A549 (cell line): ENCODE results near the gene TAF12. TPM values are rescaled to one million over a fixed set of nuclear protein-coding genes. Genes with fewer than 3 reads are reported as not detected.
A peak's percentile ranks its signal among the peaks of the same experiment; 100 is the strongest.
"Not testable (repeated sequence)": the region's sequence is repeated elsewhere in the genome, so short reads cannot be mapped to it uniquely, and the experiment has no call there.

Experiments used
- ATAC-seq, 2 experiments: fragments of 200-7000 bp in 1 of 2; fragments of >200 bp in 1 of 2; cut with Nextera tagmentation in 1 of 2; cut with Tn5 transposase in 1 of 2; 3 replicates each; pipeline versions ENCODE4 v1.8.0 to v1.9.1; 2018 to 2020; ENCODE audit warnings: mild to moderate bottlenecking in 1 of 2, moderate library complexity in 1 of 2
- CTCF ChIA-PET: fragments of 300-600 bp; sonication (Branson Sonifier 250); formaldehyde crosslinking; extraction: SDS; loops from one replicate; lab custom pipeline; 2021; ENCODE audit warnings: antibody characterized with exemption, inconsistent platforms; lab: Yijun Ruan, JAX
- POLR2A ChIA-PET: fragments of 350-600 bp; formaldehyde crosslinking; extraction: SDS; loops from one replicate; lab custom pipeline; 2021; ENCODE audit warnings: antibody characterized with exemption, inconsistent platforms; lab: Yijun Ruan, JAX
- DNase-seq, 2 experiments: peaks; one replicate each; pipeline versions ENCODE4 v3.0.0 to v3.0.0-alpha.2; 2011 to 2016; ENCODE audit warnings: low read depth in 1 of 2, low spot score in 1 of 2
- FAIRE-seq: peaks from 2 replicates; lab custom pipeline; 2011; peaks lifted over from hg19 to GRCh38; lab: Jason Lieb, UNC
- H3K27ac ChIP-seq, 2 experiments: fragments of >200 bp; sonication (Bioruptor Twin); formaldehyde crosslinking; 3 replicates each; pipeline ENCODE4 v1.5.1; 2016 to 2017
- H3K4me1 ChIP-seq: fragments of >200 bp; sonication (Bioruptor Twin); formaldehyde crosslinking; 3 replicates; pipeline ENCODE4 v1.6.1; 2016
- H3K4me2 ChIP-seq: fragments of >200 bp; sonication (Bioruptor Twin); formaldehyde crosslinking; 3 replicates; pipeline ENCODE4 v1.6.1; 2016
- H3K4me3 ChIP-seq: fragments of >200 bp; sonication (Bioruptor Twin); formaldehyde crosslinking; 3 replicates; pipeline ENCODE4 v1.5.1; 2016
- H3K9me3 ChIP-seq: fragments of >200 bp; sonication (Bioruptor Twin); formaldehyde crosslinking; 3 replicates; pipeline ENCODE4 v1.6.1; 2016
- BCL3 ChIP-seq: fragments of >200 bp; sonication (Bioruptor Twin); formaldehyde crosslinking; IDR thresholded peaks from 3 replicates; pipeline ENCODE4 v1.6.1; 2016
- BHLHE40 ChIP-seq: IDR thresholded peaks from 2 replicates; pipeline ENCODE4 v1.6.1; 2012; ENCODE audit warnings: low read depth, low read length, inconsistent platforms
- CBX2 ChIP-seq: fragments of 200-600 bp; sonication (generic); IDR thresholded peaks from 2 replicates; pipeline ENCODE4 v1.6.1; 2016; ENCODE audit warnings: low read depth, mild to moderate bottlenecking, borderline replicate concordance
- E2F6 ChIP-seq: IDR thresholded peaks from 2 replicates; pipeline ENCODE4 v1.6.1; 2012; ENCODE audit warnings: low read depth, borderline replicate concordance
- EHMT2 ChIP-seq: fragments of 200-600 bp; sonication (generic); IDR thresholded peaks from 2 replicates; pipeline ENCODE4 v1.6.1; 2016; ENCODE audit warnings: antibody characterized with exemption, low read depth, mild to moderate bottlenecking, moderate library complexity
- EP300 ChIP-seq, 2 experiments: fragments of >200 bp; sonication (Bioruptor Twin); formaldehyde crosslinking; IDR thresholded peaks; 2 replicates in 1 of 2; 3 replicates in 1 of 2; pipeline ENCODE4 v1.6.1; 2016 to 2017
- ESRRA ChIP-seq: fragments of 150-350 bp; IDR thresholded peaks from 2 replicates; pipeline ENCODE4 v1.6.1; 2014; ENCODE audit warnings: mild to moderate bottlenecking, low read length, borderline replicate concordance
- FOSB ChIP-seq: fragments of 250-450 bp; sonication (Bioruptor Pico); IDR thresholded peaks from 2 replicates; pipeline ENCODE4 v1.5.0; 2020; ENCODE audit warnings: mild to moderate bottlenecking, moderate library complexity
- HMGXB4 ChIP-seq: fragments of 250-450 bp; sonication (Bioruptor Pico); IDR thresholded peaks from 2 replicates; pipeline ENCODE4 v1.5.0; 2021; ENCODE audit warnings: mild to moderate bottlenecking, moderate library complexity, borderline replicate concordance
- JUN ChIP-seq, 2 experiments: fragments of >200 bp; sonication (Bioruptor Twin); formaldehyde crosslinking; IDR thresholded peaks; 2 replicates in 1 of 2; 3 replicates in 1 of 2; pipeline ENCODE4 v1.6.1; 2016 to 2017
- MAX ChIP-seq: IDR thresholded peaks from 2 replicates; pipeline ENCODE4 v1.6.1; 2012
- POLR2A ChIP-seq: IDR thresholded peaks from 2 replicates; pipeline ENCODE4 v1.6.1; 2012; ENCODE audit warnings: mild to moderate bottlenecking, low read length
- RAD21 ChIP-seq, 2 experiments: fragments of >200 bp in 1 of 2; sonication (Bioruptor Twin) in 1 of 2; formaldehyde crosslinking in 1 of 2; IDR thresholded peaks in 1 of 2; conservative IDR thresholded peaks in 1 of 2; 2 replicates in 1 of 2; 3 replicates in 1 of 2; pipeline ENCODE4 v1.6.1; 2012 to 2018; ENCODE audit warnings: inconsistent platforms in 1 of 2
- SMC3 ChIP-seq: fragments of >200 bp; sonication (Bioruptor Twin); formaldehyde crosslinking; IDR thresholded peaks from 3 replicates; pipeline ENCODE4 v1.6.1; 2018; ENCODE audit warnings: inconsistent platforms
- TFCP2L1 ChIP-seq: fragments of 250-450 bp; sonication (Bioruptor Pico); IDR thresholded peaks from 2 replicates; pipeline ENCODE4 v1.5.0; 2021; ENCODE audit warnings: mild to moderate bottlenecking
- ZFP36 ChIP-seq: fragments of 450-650 bp; IDR thresholded peaks from 2 replicates; pipeline ENCODE4 v1.6.1; 2014; ENCODE audit warnings: borderline replicate concordance; ENCODE audit not compliant: partially characterized antibody
- ZNF302 ChIP-seq: fragments of 250-450 bp; sonication (Bioruptor Pico); IDR thresholded peaks from 2 replicates; pipeline ENCODE4 v1.9.0; 2021; ENCODE audit warnings: inconsistent platforms, mild to moderate bottlenecking, moderate library complexity
- WGBS: methylation state at CpG from one replicate; pipeline ENCODE4 v1.1.6; 2017; ENCODE audit errors: missing lambda C conversion rate; 5-methylcytosine and 5-hydroxymethylcytosine counted together
- polyA plus RNA-seq, 4 experiments: library from polyadenylated mRNA; depleted of rRNA in 3 of 4; stranded (reverse); fragments of >200 nt; fragmentation: RNase III in 1 of 4; extraction: RNeasy Plus Mini Kit Qiagen cat#74134 plus additional on column Dnase treatment in 1 of 4; gene quantifications; 2 replicates in 3 of 4; 3 replicates in 1 of 4; pipeline ENCODE4 v1.2.3, GENCODE V29; 2011 to 2017

Gene TAF12
- polyA plus RNA-seq, 2 of the 4 experiments (the other 2 are of a cell fraction) = 15.8 to 38.3 TPM

- no peak for TF ChIP-seq FOSB (CRISPR knock-in tag)
- TF ChIP-seq ZFP36 = no peak
- no peak for TF ChIP-seq ESRRA
Measured at GRCh38 chr1:28595412-28596191, 47.3 kb downstream of the TAF12 start (continued).

- H3K4me1 ChIP-seq = peaks cover 12% of the 10 kb centered on the region; the same call in 1 of the 3 replicates
- H3K4me3 ChIP-seq, FAIRE-seq, H3K9me3 ChIP-seq: not testable (repeated sequence)
- POLR2A ChIA-PET = interaction anchor here (0.8 kb wide), 1 partner anchor 13 kb away, joined by 3 read pairs; no protein-coding TSS in a partner anchor
- WGBS = 56% methylated on average over 7 of the region's 7 CpGs
- peak in 1 of 2 experiments; percentile 47; a peak in 3 of 6 replicates for ATAC-seq
- 0 out of 3 replicates have a peak overlapping the region, but pooled peaks have one; percentile 19 for H3K4me2 ChIP-seq
- CTCF ChIA-PET = interaction anchor here (0.6 kb wide), 1 partner anchor 232 kb away, joined by 3 read pairs; no protein-coding TSS in a partner anchor
- H3K27ac ChIP-seq = peak overlapping the region in 1 of 2 experiments; percentile 73; a peak in 3 of 6 replicates
- peak in 1 of 2 experiments; percentile 28 for DNase-seq
- TF ChIP-seq EP300 (IDR thresholded peaks at IDR 0.05) = 0 out of 5 replicates have a peak, but pooled peaks of 1 of the 2 experiments have one; percentile 32
Measured at GRCh38 chr1:28594686-28595411, 48.0 kb downstream of the TAF12 start.

- H3K27ac ChIP-seq = peak overlapping the region; percentile 24 to 73; a peak in 3 of 6 replicates
- CTCF ChIA-PET, ATAC-seq, FAIRE-seq, H3K4me3 ChIP-seq, POLR2A ChIA-PET, H3K4me2 ChIP-seq, DNase-seq, H3K9me3 ChIP-seq: not testable (repeated sequence)
- WGBS = 61% methylated on average over 2 of the region's 3 CpGs
- H3K4me1 ChIP-seq = peaks cover 12% of the 10 kb centered on the region; the same call in 1 of the 3 replicates
Measured at GRCh38 chr1:28593988-28594356, 48.9 kb downstream of the TAF12 start.

GRCh38 chr1:28592321-28593071 is 50.4 kb downstream of the TAF12 start:
- Histone ChIP-seq H3K4me3 (peak overlapping the region; percentile 41), H3K4me2 (peak overlapping the region; percentile 56), H3K4me1 (peaks cover 13% of the 10 kb centered on the region; the same call in 2 of the 3 replicates), H3K9me3 (no peaks in the 10 kb centered on the region), H3K27ac (peak overlapping the region; percentile 50 to 85; a peak in 5 of 6 replicates)
- no peak for FAIRE-seq
- ATAC-seq = peak; percentile 12 to 42; a peak in 3 of 6 replicates
- DNase-seq = no peak
- TF ChIP-seq JUN (IDR thresholded peaks at IDR 0.05) = no peak
- TF ChIP-seq RAD21 (conservative IDR thresholded peaks at IDR 0.05 in 1 of 2, IDR thresholded peaks at IDR 0.05 in 1 of 2) = no peak
- TF ChIP-seq HMGXB4 = no peak
- no peak for TF ChIP-seq TFCP2L1 (CRISPR knock-in tag)
- TF ChIP-seq CBX2 = no peak
- TF ChIP-seq BHLHE40 = no peak
- no peak for TF ChIP-seq POLR2A
- no peak for TF ChIP-seq EHMT2
- TF ChIP-seq E2F6 = no peak
- TF ChIP-seq ZNF302 (CRISPR knock-in tag) = no peak
- no peak for TF ChIP-seq MAX
- TF ChIP-seq SMC3 = no peak
- TF ChIP-seq BCL3 = no peak
- POLR2A ChIA-PET = no interaction called here
- 70% methylated on average over 25 of the region's 81 CpGs for WGBS
- CTCF ChIA-PET = interaction anchor here (0.6 to 1.6 kb wide), 3 partner anchors 10 to 49 kb away, joined by 3 to 5 read pairs (median 3); no protein-coding TSS in a partner anchor
